GM23248 (cell line): ENCODE results near the gene THPO. TPM values are rescaled to one million over a fixed set of nuclear protein-coding genes. Genes with fewer than 3 reads are reported as not detected.
A peak's percentile ranks its signal among the peaks of the same experiment; 100 is the strongest.

ENCODE experiments used
- DNase-seq: peaks from one replicate; pipeline ENCODE4 v3.0.0-alpha.2; 2015
- H2AFZ ChIP-seq: fragments of 200-600 bp; sonication (generic); 2 replicates; pipeline ENCODE4 v1.6.1; 2016; ENCODE audit warnings: antibody characterized with exemption
- H3F3A ChIP-seq: fragments of 200-600 bp; sonication (generic); 2 replicates; pipeline ENCODE4 v1.6.1; 2016; ENCODE audit warnings: mild to moderate bottlenecking, antibody characterized with exemption, mixed run types; ENCODE audit not compliant: insufficient read depth
- H3K27ac ChIP-seq: fragments of 200-600 bp; sonication (generic); 2 replicates; pipeline ENCODE4 v1.5.1; 2016; ENCODE audit warnings: mild to moderate bottlenecking
- H3K27me3 ChIP-seq: fragments of 200-600 bp; sonication (generic); replicated peaks from 2 replicates; pipeline ENCODE4 v1.6.1; 2016; ENCODE audit warnings: mild to moderate bottlenecking; ENCODE audit not compliant: insufficient read depth
- H3K36me3 ChIP-seq: fragments of 200-600 bp; sonication (generic); 2 replicates; pipeline ENCODE4 v1.6.1; 2016; ENCODE audit warnings: low read depth, mild to moderate bottlenecking
- H3K4me1 ChIP-seq: fragments of 200-600 bp; sonication (generic); 2 replicates; pipeline ENCODE4 v1.6.1; 2016; ENCODE audit warnings: mild to moderate bottlenecking; ENCODE audit not compliant: insufficient read depth
- H3K4me2 ChIP-seq: fragments of 200-600 bp; sonication (generic); one replicate; pipeline ENCODE4 v1.6.1; 2016; ENCODE audit warnings: mild to moderate bottlenecking; ENCODE audit not compliant: unreplicated experiment
- H3K4me3 ChIP-seq: fragments of 200-600 bp; sonication (generic); 2 replicates; pipeline ENCODE4 v1.5.1; 2016; ENCODE audit warnings: mild to moderate bottlenecking
- H3K79me2 ChIP-seq: fragments of 200-600 bp; sonication (generic); 2 replicates; pipeline ENCODE4 v1.6.1; 2016; ENCODE audit warnings: mild to moderate bottlenecking; ENCODE audit not compliant: insufficient read depth
- H3K9ac ChIP-seq: fragments of 200-600 bp; sonication (generic); 2 replicates; pipeline ENCODE4 v1.6.1; 2016; ENCODE audit warnings: mild to moderate bottlenecking
- H3K9me2 ChIP-seq: fragments of 200-600 bp; sonication (generic); 2 replicates; pipeline ENCODE4 v1.6.1; 2016; ENCODE audit warnings: mixed run types, mild to moderate bottlenecking, moderate library complexity; ENCODE audit not compliant: insufficient read depth
- H3K9me3 ChIP-seq: fragments of 200-600 bp; sonication (generic); one replicate; pipeline ENCODE4 v1.6.1; 2017; ENCODE audit warnings: low read depth
- H4K20me1 ChIP-seq: fragments of 200-600 bp; sonication (generic); 2 replicates; pipeline ENCODE4 v1.6.0; 2016; ENCODE audit not compliant: insufficient read depth
- EZH2 ChIP-seq: fragments of 200-600 bp; sonication (generic); IDR thresholded peaks from 2 replicates; pipeline ENCODE4 v1.6.1; 2018; ENCODE audit warnings: antibody characterized with exemption, mild to moderate bottlenecking; ENCODE audit not compliant: insufficient read depth, poor library complexity, severe bottlenecking
- EZH2phosphoT487 ChIP-seq: fragments of 200-600 bp; sonication (generic); IDR thresholded peaks from 2 replicates; pipeline ENCODE4 v1.6.1; 2018; ENCODE audit warnings: antibody characterized with exemption, moderate library complexity, mild to moderate bottlenecking, low read depth; ENCODE audit not compliant: insufficient read depth
- WGBS, 2 experiments: methylation state at CpG; one replicate each; pipeline ENCODE4 v1.1.6; 2015 to 2017; ENCODE audit warnings: low lambda C conversion rate in 2 of 2, low coverage in 1 of 2; ENCODE audit errors: missing lambda C conversion rate in 2 of 2; 5-methylcytosine and 5-hydroxymethylcytosine counted together
- in situ Hi-C: fragments of 300-500 bp; cut with MboI; formaldehyde crosslinking; loops from 2 replicates; pipeline ENCODE4 v1.15.0; 2020
- polyA plus RNA-seq: library from polyadenylated mRNA; unstranded; fragments of >200 nt; fragmentation: Nextera tagmentation; extraction: Ambion mirVana; gene quantifications from 2 replicates; pipeline ENCODE4 v1.2.1, GENCODE V29; 2016
- total RNA-seq: library from RNA; depleted of rRNA; stranded (reverse); fragments of >200 nt; shearing (Covaris generic); gene quantifications from 2 replicates; pipeline ENCODE4 v1.2.3, GENCODE V29; 2014

Gene THPO
- total and polyA plus RNA-seq, 2 experiments from 2014 or later, result not detected

DNA sequence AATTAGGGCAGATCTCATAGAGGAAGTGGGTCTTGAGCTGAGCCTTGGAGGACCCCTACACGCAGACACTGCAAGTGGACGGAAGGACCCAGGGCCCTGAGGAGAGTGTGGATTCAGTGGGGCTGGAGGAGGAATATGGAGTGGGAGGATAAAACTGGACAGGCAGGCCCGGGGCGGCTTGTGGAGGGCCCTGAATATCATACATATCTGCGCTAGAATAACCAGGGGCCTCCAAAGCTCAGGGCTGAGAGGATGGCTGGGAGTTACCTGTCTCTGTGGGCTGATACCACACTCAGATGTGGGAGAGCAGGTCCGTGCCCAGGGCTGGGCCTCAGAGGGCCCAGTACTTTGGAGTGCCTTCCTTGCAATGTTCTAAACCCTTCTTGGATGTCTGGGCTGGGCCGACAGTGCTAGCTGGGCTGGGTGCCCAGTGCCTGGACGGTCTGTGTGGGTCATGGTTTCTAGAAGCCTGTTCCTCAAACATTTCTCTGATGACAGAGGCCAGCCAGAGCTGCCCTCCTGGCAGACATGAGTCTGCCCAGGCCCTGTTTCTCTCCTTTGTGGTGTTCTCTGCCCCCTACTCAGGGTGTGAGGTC, 31.4 kb upstream of the THPO start:
- H3K4me2 ChIP-seq, result no peak overlapping the region
- H3K4me3 ChIP-seq, result no peak overlapping the region
- no peak overlapping the region for H3K9ac ChIP-seq
- no peaks in the 10 kb centered on the region for H3F3A ChIP-seq
- in situ Hi-C loops, result no loop called here
- H3K27ac ChIP-seq, result no peak overlapping the region
- no peaks in the 10 kb centered on the region for H3K36me3 ChIP-seq
- no peaks in the 10 kb centered on the region for H3K4me1 ChIP-seq
- H3K27me3 ChIP-seq, result no peaks in the 10 kb centered on the region
- no peaks in the 10 kb centered on the region for H3K79me2 ChIP-seq
- DNase-seq, result peak; percentile 15
- TF ChIP-seq EZH2phosphoT487 (no peak), EZH2 (no peak)
- no peaks in the 10 kb centered on the region for H3K9me3 ChIP-seq
- WGBS, 2 experiments, result 63 to 66% methylated on average over 8 of the region's 8 CpGs
- no peaks in the 10 kb centered on the region for H4K20me1 ChIP-seq
- H3K9me2 ChIP-seq, result no peaks in the 10 kb centered on the region
- no peak overlapping the region for H2AFZ ChIP-seq

DNA sequence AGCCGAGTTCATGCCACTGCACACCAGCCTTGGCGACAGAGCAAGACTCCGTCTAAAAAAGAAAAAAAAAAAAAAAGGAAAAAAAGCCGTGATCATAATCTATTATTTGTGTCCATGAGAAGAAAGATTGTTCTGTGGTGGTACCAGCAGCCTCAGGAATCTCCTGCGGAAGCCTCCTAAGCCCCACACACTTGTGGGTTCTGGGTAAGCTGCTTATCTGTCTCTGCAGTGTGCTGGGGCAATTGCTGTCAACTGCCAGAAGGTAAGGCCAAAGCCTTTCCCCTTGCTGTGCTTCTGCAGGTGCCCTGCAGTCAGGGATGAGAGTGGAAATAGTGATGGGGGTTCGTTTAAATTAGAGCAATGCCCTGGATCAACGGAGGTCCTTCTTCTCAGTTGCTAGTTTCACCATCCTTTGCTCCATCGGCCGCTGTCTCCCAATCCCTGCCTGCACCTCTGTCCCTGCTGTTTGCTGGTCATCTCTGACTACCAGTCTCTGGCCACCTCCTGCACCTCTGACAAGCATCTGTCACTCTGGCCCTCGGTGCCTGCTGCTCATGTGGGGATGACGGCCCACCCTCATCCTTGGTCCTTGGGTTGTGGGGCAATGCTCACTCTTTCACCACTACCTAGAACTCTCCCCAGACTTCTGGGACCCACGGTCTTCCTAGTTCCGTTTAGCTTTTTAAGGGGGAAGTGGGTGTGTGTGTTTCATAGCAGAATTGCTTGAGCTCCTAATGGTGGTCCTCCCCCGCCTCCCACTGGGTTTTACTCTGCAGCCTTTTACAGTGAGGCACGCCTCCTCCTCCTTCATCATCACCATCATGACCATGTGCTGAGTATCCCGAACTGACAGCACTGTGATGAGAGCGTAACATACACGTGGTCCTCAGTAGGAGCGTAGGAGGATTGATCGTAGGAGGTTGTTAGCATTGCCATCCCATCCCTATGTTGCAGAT, 27.3 kb upstream of the THPO start:
- Histone ChIP-seq H3K4me3 (no peak overlapping the region), H3K27ac (no peak overlapping the region), H3K9me2 (no peaks in the 10 kb centered on the region), H3K79me2 (no peaks in the 10 kb centered on the region), H3F3A (no peaks in the 10 kb centered on the region), H3K9me3 (no peaks in the 10 kb centered on the region), H3K9ac (no peak overlapping the region), H2AFZ (no peak overlapping the region), H4K20me1 (no peaks in the 10 kb centered on the region), H3K4me2 (no peak overlapping the region), H3K36me3 (no peaks in the 10 kb centered on the region), H3K27me3 (peaks cover 5% of the 10 kb centered on the region; the same call in 1 of the 2 replicates), H3K4me1 (no peaks in the 10 kb centered on the region)
- TF ChIP-seq EZH2, result no peak
- no peak for TF ChIP-seq EZH2phosphoT487
- DNase-seq, result no peak
- in situ Hi-C loops, result no loop called here
- WGBS, 2 experiments, result 77 to 79% methylated on average over 20 of the region's 20 CpGs

DNA sequence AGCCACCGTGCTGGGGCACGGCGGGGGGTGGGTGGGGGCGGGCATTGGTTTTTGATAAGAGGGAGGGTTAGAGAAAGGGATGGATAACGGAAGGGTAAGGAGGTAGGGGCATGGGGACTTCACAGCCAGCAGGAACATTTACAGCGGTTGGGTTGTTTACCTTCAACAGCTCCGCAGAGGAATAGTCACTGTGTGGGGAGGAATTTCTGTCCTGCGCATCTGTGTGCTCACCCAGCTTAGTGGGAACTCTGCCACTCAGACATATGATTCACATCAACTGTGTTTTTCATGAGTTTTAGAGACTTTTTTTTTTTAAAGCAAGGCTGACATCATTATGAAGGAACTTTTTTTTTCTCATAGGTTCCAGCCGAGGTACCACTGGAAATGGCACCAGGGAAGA, 21.4 kb upstream of the THPO start:
- H3K79me2 ChIP-seq, result no peaks in the 10 kb centered on the region
- no peaks in the 10 kb centered on the region for H3K9me3 ChIP-seq
- no peak overlapping the region for H3K4me3 ChIP-seq
- no peaks in the 10 kb centered on the region for H3K36me3 ChIP-seq
- in situ Hi-C loops, result no loop called here
- no peak overlapping the region for H2AFZ ChIP-seq
- no peaks in the 10 kb centered on the region for H3K9me2 ChIP-seq
- H3K9ac ChIP-seq, result no peak overlapping the region
- no peaks in the 10 kb centered on the region for H3F3A ChIP-seq
- WGBS, 2 experiments, result 17 to 19% methylated on average over 8 to 9 of the region's 9 CpGs
- peak; percentile 96 for DNase-seq
- H4K20me1 ChIP-seq, result no peaks in the 10 kb centered on the region
- H3K27me3 ChIP-seq, result peaks cover 5% of the 10 kb centered on the region; the same call in 1 of the 2 replicates
- peak overlapping the region; percentile 22 for H3K4me2 ChIP-seq
- H3K27ac ChIP-seq, result no peak overlapping the region
- TF ChIP-seq EZH2, result no peak
- no peak for TF ChIP-seq EZH2phosphoT487
- H3K4me1 ChIP-seq, result peaks cover 4% of the 10 kb centered on the region

DNA sequence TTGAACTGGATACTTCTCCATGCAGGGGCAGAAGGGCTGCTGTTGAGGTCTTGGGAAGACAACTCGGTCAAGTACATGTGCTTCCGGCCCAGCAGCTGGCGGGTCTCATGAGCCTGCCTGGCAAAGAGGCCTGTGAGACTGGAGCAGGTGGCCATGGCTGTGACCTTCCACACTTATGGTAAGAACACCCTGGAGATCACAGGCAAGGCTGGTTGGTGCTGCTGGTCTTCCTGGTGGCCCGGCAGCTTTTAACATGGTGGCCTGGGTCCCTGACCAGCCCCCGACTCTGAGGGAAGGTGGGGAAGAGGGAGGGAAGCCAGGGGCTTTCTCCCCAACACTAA, 17.3 kb upstream of the THPO start:
- Histone ChIP-seq H3K4me1 (peaks cover 4% of the 10 kb centered on the region), H3K9ac (no peak overlapping the region), H3K36me3 (no peaks in the 10 kb centered on the region), H3K4me3 (no peak overlapping the region), H3K27me3 (peaks cover 6% of the 10 kb centered on the region; the same call in 1 of the 2 replicates), H3K9me3 (no peaks in the 10 kb centered on the region), H3K79me2 (no peaks in the 10 kb centered on the region), H4K20me1 (no peaks in the 10 kb centered on the region), H3F3A (no peaks in the 10 kb centered on the region), H3K4me2 (no peak overlapping the region), H2AFZ (no peak overlapping the region), H3K27ac (no peak overlapping the region), H3K9me2 (no peaks in the 10 kb centered on the region)
- 68 to 70% methylated on average over 5 of the region's 5 CpGs for WGBS, 2 experiments
- in situ Hi-C loops, result no loop called here
- no peak for TF ChIP-seq EZH2phosphoT487
- no peak for TF ChIP-seq EZH2
- no peak for DNase-seq
